SK-N-SH treated with all-trans-retinoic acid at 6 μM for 48 hours (cell line): ENCODE data around the gene TCEA2.

ENCODE experiments used
- ARNTL ChIP-seq: fragments of 450-650 bp; formaldehyde crosslinking; IDR thresholded peaks from 2 replicates; pipeline ENCODE4 v1.5.0; 2020; ENCODE audit warnings: low read depth, mild to moderate bottlenecking, moderate library complexity, borderline replicate concordance
- CSDC2 ChIP-seq: fragments of 250-450 bp; sonication (Bioruptor Pico); IDR thresholded peaks from 2 replicates; pipeline ENCODE4 v1.5.0; 2020; ENCODE audit warnings: mild to moderate bottlenecking, moderate library complexity
- OSR1 ChIP-seq: fragments of 250-450 bp; sonication (Bioruptor Pico); IDR thresholded peaks from 2 replicates; pipeline ENCODE4 v1.8.0; 2022; ENCODE audit warnings: moderate library complexity, mild to moderate bottlenecking, inconsistent platforms
- POU6F1 ChIP-seq: fragments of 250-450 bp; sonication (Bioruptor Pico); IDR thresholded peaks from 2 replicates; pipeline ENCODE4 v1.8.0; 2021; ENCODE audit warnings: low read depth, mild to moderate bottlenecking, moderate library complexity, borderline replicate concordance
- PPARA ChIP-seq: fragments of 250-450 bp; sonication (Bioruptor Pico); IDR thresholded peaks from 2 replicates; pipeline ENCODE4 v1.5.0; 2020; ENCODE audit warnings: mild to moderate bottlenecking, borderline replicate concordance
- RARB ChIP-seq: fragments of 250-450 bp; sonication (Bioruptor Pico); IDR thresholded peaks from 2 replicates; pipeline ENCODE4 v1.8.0; 2021; ENCODE audit warnings: mild to moderate bottlenecking, moderate library complexity
- TF ChIP-seq, protein P1 (sequence below): fragments of 250-450 bp; sonication (Bioruptor Pico); IDR thresholded peaks from 2 replicates; pipeline ENCODE4 v1.8.0; 2020; ENCODE audit warnings: mild to moderate bottlenecking, moderate library complexity, borderline replicate concordance

GRCh38 chr20:64052326-64052722 is 10.7 kb upstream of the TCEA2 start:
- TF ChIP-seq ARNTL (CRISPR knock-in tag) (no peak), POU6F1 (no peak), OSR1 (CRISPR knock-in tag) (no peak), CSDC2 (no peak), PPARA (CRISPR knock-in tag) (no peak), RARB (CRISPR knock-in tag) (no peak)
- TF ChIP-seq, protein P1, sequence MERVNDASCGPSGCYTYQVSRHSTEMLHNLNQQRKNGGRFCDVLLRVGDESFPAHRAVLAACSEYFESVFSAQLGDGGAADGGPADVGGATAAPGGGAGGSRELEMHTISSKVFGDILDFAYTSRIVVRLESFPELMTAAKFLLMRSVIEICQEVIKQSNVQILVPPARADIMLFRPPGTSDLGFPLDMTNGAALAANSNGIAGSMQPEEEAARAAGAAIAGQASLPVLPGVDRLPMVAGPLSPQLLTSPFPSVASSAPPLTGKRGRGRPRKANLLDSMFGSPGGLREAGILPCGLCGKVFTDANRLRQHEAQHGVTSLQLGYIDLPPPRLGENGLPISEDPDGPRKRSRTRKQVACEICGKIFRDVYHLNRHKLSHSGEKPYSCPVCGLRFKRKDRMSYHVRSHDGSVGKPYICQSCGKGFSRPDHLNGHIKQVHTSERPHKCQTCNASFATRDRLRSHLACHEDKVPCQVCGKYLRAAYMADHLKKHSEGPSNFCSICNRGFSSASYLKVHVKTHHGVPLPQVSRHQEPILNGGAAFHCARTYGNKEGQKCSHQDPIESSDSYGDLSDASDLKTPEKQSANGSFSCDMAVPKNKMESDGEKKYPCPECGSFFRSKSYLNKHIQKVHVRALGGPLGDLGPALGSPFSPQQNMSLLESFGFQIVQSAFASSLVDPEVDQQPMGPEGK (CRISPR knock-in tag): no peak
